GM18508 (cell line): Measurements from ENCODE around the gene MXD1.

Source experiments
- ATAC-seq: cut with Tn5 transposase; IDR thresholded peaks from one replicate; pipeline ENCODE4 v1.9.1; 2021; ENCODE audit warnings: moderate number of reproducible peaks; ENCODE audit not compliant: insufficient read depth, unreplicated experiment

Gene MXD1

DNA sequence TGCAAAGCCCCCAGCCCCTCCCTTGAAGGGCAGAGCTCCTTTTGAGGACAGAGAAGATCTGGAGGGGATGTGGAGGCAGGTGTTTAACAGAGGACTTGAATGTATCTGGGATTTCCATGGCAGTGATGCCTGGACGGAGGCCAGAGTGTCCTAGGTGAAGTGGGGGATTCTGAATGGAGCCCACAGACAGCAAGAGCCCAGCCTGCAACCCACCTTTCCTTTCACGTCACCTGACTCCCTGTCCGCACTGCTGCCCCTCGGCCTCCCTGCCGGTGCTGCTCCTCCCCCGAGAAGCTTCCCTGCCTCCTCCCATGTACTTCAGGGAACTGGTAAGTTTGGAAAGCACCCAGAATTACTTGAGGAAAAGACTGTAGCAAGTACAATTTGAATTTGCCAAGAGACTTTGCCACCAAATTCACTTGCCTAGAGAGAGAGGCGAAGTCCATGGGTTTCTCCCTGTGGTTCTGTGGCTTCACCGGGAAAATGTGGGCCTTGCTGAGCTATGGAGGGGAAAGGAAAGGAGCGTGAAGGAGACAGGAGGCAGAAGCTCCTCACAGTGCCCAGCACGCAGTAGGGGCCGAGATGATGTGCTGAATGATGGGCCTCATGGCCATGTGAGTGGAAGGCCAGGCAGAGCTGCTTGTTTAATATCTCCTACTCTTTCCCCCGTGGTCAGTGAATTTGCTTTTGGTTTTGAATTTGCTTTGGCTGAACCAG is 60.4 kb downstream of the MXD1 start:
- no peak for ATAC-seq

GRCh38 chr2:69975853-69976462 is 61.0 kb downstream of the MXD1 start:
- ATAC-seq: no peak

GRCh38 chr2:69977186-69977585 is 62.3 kb downstream of the MXD1 start:
- ATAC-seq: no peak

DNA sequence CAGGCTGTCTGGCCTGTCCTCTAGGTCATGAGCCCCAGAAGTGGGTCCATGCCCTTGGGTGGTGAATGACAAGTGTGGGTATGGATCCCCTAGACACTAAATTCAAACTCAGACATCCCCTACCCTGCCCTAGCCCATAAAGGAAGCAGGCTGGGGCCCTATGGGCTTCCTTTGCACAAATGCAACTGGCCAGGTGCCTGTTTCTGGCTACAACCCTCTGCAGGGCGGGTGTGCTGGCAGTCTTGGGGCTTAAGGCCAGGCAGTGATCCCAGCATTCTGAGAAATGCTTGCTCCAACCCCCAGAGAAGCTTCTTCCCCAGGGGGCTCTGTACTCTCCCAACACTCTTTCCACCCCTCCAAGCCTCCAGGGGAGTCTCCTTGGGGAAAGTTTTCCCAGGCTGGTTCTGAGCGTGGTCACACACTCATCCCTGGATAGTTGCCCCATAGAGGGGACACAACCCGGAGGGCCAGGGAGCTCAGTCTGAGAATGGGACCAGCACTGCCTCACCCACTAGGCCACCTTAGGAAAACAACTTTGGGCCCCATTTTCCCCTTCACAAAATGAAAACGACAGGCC is 63.1 kb downstream of the MXD1 start:
- ATAC-seq: no peak

GRCh38 chr2:69979902-69980807 is 65.2 kb downstream of the MXD1 start:
- ATAC-seq: no peak

DNA sequence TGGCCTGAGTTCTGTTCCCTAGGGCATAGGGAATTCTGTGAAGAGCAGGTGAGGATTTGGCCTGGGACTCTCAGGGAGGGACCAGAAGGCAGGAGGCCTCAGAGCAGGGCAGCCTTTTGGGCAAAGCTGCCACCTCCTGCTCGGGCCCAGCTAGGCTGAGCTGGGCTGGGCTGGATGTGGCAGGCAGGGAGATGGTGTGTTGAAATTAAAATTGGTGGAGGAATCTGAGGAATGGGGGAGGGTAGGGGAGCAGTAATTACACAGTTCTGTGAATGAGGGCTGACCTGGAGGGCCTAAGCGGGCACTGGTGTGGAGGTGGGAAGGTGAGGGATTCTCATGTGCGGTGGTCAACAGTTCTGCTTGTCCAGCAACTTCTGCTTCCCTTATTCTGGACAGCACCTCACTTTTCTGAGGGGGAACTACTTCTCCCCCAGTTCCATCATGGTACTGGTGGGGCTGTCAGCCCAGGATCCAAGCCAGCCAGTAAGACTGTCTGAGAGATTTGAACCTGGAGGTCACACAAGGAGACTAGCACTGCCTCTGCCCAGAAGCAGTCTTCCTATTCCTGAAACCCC is 68.6 kb downstream of the MXD1 start:
- ATAC-seq: no peak

- no peak for ATAC-seq
These were observed 70.3 kb downstream of the MXD1 start for GRCh38 chr2:69985216-69985615.

DNA sequence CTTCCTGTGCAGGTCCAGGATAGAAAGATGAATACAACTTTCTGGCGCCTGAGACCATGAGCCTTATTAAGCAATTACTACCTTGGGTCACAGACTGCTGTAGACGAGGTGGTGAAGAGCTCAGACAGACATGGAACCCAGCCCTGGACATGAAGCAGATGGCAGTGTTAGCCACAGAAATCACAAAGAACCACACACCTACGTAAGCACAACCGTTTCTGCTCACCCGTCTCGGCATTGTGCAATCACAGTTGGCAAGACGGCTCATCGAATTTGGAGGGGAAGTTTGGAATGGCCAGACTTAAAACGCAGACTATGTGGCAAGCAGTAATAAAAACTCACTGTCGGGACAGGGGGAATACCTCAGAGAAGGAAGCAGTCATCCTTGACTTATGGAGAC is 70.8 kb downstream of the MXD1 start:
- no peak for ATAC-seq

DNA sequence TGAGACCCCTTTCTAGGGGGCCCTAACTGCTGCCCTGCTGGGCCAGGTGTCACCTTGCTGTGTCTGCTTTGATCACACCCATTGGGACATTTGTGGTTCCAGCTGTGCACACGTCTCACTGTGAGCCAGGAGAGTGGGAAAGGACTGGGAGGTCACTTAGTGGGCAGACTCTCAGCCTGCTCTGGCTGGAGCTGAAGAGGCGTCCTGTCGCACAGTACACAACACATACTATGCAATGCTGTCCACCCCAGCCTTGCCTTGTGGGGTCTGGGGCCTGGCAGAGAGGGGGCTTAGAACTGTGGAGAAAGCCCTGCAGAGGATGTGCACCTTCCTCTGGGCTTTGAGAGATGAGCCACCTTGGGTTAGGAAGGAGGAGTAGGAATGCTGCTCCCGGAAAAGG is 71.8 kb downstream of the MXD1 start:
- ATAC-seq: no peak

DNA sequence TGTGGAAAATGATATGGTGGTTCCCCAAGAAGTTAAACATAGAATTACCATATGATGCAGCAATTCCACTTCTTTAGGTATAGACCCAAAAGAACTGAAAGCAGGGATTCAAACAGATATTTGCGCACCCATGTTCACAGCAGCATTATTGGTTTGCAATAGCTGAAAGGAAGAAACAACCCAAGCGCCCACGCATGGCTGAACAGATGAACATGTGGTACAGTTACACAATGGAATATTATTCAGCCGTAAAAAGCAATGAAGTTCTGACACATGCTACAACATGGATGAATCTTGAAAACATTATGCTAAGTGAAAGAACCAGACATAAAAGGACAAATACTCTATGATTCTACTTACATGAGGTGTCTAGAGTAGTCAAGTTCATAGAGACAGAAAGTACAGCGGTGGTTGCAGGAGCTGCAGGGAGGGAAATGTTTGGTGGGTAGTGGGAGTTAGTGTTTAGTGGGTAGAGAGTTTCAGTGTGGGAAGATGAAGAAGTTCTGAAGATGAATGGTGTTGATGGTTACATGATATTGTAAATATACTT is 73.3 kb downstream of the MXD1 start:
- no peak for ATAC-seq

DNA sequence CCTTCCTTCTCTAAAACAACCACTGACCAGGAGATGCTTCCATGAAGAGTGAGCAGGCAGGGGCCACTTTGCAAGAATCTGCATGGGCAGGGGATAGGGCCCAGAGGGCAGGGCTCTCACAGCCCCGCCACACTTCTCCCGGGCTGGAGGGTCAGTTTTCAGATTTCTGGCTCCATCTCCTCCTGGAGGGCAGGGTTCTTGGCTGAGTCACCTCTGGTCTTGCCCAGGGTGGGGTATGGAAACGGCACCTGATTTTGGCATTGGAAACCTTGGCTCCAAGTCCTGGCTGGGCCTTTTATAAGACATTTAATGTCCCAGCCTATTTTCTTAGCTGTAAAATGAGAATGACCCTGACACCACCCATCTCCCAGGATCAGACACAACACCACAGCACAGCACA is 74.1 kb downstream of the MXD1 start:
- no peak for ATAC-seq

DNA sequence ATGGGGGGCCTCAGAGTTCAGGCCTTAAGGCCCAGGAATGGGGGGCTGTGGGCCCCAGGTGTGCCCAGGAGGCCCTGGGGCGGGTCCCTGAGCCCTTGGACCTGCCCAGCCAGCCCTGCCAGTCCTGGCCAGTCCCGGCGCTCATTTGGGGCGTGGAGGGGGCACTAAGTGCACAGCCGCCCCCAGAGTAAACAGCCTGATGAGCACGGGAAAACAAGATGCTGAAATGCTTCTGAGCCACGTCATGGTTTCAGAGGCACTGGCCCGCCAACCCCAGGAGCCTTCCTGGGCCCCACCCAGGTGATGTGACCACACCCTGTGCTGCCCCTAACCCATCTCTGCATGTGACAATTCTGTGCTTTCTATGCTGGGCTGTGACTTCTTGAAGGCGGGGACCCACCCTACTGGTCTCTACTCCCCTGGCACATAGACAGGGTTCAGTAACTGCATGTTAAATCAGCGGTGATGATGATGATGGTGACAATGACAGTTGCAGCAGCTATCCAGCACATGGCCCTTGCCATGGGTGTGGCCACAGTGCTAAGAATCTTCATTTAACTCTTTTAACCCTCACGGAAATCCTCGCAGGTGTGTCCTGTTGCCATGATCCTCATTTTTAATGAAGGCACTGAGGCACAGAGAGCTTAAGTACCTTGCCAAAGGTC is 74.7 kb downstream of the MXD1 start:
- no peak for ATAC-seq
